ENCODE data around the gene LDHD.

- TF ChIP-seq CTCF (conservative IDR thresholded peaks at IDR 0.05), result no peak
- TF ChIP-seq ZFX (IDR thresholded peaks at IDR 0.05), result no peak
Observed at GRCh38 chr16:75085556-75085955, 31.0 kb downstream of the LDHD start.

Data from C4-2B (cell line).